ENCODE results near the gene KIF3B. TPM values are rescaled to one million over a fixed set of nuclear protein-coding genes. Genes with fewer than 3 reads are reported as not detected.
A peak's percentile ranks its signal among the peaks of the same experiment; 100 is the strongest.

Gene KIF3B
- total and polyA plus RNA-seq, 2 of the 13 experiments (the other 11 are each of a cell fraction or from before 2014, with no cell fraction given): 23.6 to 28.8 TPM

DNA sequence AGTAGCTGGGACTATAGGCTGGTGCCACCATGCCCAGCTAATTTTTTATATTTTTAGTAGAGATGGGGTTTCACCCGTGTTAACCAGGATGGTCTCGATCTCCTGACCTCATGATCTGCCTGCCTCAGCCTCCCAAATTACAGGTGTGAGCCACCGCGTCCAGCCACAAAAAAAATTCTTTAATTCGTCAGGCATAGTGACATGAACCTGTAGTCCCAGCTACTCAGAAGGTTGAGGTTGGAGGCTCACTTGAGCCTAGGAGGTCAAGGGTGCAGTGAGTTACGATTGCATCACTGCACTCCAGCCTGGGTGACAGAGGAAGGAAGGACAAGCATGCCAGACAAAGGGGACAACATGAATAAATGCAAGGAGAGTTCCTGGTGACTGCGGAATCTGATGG lies 61.2 kb downstream of the KIF3B start (continued):
- no peak for TF ChIP-seq ADNP (CRISPR knock-in tag; IDR thresholded peaks at IDR 0.05)
- no peak for TF ChIP-seq XRCC5 (optimal IDR thresholded peaks at IDR 0.05; ENCODE audit: low read length)
- 0 out of 2 replicates have a peak, but pooled peaks have one; percentile 51 for TF ChIP-seq ZNF747 (CRISPR knock-in tag; IDR thresholded peaks at IDR 0.05; ENCODE audit: borderline replicate concordance)
- TF ChIP-seq, protein P1, sequence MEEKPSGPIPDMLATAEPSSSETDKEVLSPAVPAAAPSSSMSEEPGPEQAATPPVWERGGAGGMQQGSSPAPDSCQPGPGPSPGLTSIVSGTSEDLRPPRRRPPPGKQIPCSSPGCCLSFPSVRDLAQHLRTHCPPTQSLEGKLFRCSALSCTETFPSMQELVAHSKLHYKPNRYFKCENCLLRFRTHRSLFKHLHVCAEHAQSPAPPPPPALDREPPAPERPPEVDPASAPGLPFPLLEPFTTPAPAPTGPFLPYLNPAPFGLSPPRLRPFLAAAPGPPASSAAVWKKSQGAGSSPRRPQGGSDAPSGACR (CRISPR knock-in tag; IDR thresholded peaks at IDR 0.05): no peak
- no peak for TF ChIP-seq ZNF510 (CRISPR knock-in tag; IDR thresholded peaks at IDR 0.05; ENCODE audit: low read depth)
- TF ChIP-seq, protein P2, sequence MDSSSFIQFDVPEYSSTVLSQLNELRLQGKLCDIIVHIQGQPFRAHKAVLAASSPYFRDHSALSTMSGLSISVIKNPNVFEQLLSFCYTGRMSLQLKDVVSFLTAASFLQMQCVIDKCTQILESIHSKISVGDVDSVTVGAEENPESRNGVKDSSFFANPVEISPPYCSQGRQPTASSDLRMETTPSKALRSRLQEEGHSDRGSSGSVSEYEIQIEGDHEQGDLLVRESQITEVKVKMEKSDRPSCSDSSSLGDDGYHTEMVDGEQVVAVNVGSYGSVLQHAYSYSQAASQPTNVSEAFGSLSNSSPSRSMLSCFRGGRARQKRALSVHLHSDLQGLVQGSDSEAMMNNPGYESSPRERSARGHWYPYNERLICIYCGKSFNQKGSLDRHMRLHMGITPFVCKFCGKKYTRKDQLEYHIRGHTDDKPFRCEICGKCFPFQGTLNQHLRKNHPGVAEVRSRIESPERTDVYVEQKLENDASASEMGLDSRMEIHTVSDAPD (CRISPR knock-in tag; IDR thresholded peaks at IDR 0.05): no peak
- 0 out of 2 replicates have a peak, but pooled peaks have one; percentile 53 for TF ChIP-seq ZNF12 (CRISPR knock-in tag; IDR thresholded peaks at IDR 0.05)
- no peak for TF ChIP-seq MED8 (CRISPR knock-in tag; IDR thresholded peaks at IDR 0.05; ENCODE audit: insufficient replicate concordance)
- TF ChIP-seq, protein P3, sequence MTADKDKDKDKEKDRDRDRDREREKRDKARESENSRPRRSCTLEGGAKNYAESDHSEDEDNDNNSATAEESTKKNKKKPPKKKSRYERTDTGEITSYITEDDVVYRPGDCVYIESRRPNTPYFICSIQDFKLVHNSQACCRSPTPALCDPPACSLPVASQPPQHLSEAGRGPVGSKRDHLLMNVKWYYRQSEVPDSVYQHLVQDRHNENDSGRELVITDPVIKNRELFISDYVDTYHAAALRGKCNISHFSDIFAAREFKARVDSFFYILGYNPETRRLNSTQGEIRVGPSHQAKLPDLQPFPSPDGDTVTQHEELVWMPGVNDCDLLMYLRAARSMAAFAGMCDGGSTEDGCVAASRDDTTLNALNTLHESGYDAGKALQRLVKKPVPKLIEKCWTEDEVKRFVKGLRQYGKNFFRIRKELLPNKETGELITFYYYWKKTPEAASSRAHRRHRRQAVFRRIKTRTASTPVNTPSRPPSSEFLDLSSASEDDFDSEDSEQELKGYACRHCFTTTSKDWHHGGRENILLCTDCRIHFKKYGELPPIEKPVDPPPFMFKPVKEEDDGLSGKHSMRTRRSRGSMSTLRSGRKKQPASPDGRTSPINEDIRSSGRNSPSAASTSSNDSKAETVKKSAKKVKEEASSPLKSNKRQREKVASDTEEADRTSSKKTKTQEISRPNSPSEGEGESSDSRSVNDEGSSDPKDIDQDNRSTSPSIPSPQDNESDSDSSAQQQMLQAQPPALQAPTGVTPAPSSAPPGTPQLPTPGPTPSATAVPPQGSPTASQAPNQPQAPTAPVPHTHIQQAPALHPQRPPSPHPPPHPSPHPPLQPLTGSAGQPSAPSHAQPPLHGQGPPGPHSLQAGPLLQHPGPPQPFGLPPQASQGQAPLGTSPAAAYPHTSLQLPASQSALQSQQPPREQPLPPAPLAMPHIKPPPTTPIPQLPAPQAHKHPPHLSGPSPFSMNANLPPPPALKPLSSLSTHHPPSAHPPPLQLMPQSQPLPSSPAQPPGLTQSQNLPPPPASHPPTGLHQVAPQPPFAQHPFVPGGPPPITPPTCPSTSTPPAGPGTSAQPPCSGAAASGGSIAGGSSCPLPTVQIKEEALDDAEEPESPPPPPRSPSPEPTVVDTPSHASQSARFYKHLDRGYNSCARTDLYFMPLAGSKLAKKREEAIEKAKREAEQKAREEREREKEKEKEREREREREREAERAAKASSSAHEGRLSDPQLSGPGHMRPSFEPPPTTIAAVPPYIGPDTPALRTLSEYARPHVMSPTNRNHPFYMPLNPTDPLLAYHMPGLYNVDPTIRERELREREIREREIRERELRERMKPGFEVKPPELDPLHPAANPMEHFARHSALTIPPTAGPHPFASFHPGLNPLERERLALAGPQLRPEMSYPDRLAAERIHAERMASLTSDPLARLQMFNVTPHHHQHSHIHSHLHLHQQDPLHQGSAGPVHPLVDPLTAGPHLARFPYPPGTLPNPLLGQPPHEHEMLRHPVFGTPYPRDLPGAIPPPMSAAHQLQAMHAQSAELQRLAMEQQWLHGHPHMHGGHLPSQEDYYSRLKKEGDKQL (CRISPR knock-in tag; IDR thresholded peaks at IDR 0.05; ENCODE audit: low read depth): no peak
- TF ChIP-seq PTBP1 (IDR thresholded peaks at IDR 0.05; ENCODE audit: low read depth, low read length, poor library complexity, severe bottlenecking): no peak
- TF ChIP-seq, protein P4, sequence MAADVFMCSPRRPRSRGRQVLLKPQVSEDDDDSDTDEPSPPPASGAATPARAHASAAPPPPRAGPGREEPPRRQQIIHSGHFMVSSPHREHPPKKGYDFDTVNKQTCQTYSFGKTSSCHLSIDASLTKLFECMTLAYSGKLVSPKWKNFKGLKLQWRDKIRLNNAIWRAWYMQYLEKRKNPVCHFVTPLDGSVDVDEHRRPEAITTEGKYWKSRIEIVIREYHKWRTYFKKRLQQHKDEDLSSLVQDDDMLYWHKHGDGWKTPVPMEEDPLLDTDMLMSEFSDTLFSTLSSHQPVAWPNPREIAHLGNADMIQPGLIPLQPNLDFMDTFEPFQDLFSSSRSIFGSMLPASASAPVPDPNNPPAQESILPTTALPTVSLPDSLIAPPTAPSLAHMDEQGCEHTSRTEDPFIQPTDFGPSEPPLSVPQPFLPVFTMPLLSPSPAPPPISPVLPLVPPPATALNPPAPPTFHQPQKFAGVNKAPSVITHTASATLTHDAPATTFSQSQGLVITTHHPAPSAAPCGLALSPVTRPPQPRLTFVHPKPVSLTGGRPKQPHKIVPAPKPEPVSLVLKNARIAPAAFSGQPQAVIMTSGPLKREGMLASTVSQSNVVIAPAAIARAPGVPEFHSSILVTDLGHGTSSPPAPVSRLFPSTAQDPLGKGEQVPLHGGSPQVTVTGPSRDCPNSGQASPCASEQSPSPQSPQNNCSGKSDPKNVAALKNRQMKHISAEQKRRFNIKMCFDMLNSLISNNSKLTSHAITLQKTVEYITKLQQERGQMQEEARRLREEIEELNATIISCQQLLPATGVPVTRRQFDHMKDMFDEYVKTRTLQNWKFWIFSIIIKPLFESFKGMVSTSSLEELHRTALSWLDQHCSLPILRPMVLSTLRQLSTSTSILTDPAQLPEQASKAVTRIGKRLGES (CRISPR knock-in tag; IDR thresholded peaks at IDR 0.05; ENCODE audit: borderline replicate concordance): no peak
- peak; percentile 87 for TF ChIP-seq ZNF644 (CRISPR knock-in tag; IDR thresholded peaks at IDR 0.05; ENCODE audit: low read depth)
- no peak for TF ChIP-seq ZNF33B (CRISPR knock-in tag; IDR thresholded peaks at IDR 0.05)
- TF ChIP-seq MAZ (IDR thresholded peaks at IDR 0.05; ENCODE audit: borderline replicate concordance, low read depth, low read length): no peak
- 0 out of 2 replicates have a peak, but pooled peaks have one; percentile 51 for TF ChIP-seq MAZ (CRISPR knock-in tag; IDR thresholded peaks at IDR 0.05; ENCODE audit: low read depth)
- no peak for TF ChIP-seq EEA1 (CRISPR knock-in tag; IDR thresholded peaks at IDR 0.05; ENCODE audit: borderline replicate concordance)
- TF ChIP-seq, protein P5, sequence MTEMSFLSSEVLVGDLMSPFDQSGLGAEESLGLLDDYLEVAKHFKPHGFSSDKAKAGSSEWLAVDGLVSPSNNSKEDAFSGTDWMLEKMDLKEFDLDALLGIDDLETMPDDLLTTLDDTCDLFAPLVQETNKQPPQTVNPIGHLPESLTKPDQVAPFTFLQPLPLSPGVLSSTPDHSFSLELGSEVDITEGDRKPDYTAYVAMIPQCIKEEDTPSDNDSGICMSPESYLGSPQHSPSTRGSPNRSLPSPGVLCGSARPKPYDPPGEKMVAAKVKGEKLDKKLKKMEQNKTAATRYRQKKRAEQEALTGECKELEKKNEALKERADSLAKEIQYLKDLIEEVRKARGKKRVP (CRISPR knock-in tag; IDR thresholded peaks at IDR 0.05): peak in 1 of 2 experiments; percentile 96; a peak in 2 of 4 replicates
- no peak for TF ChIP-seq ZC3H13 (CRISPR knock-in tag; IDR thresholded peaks at IDR 0.05)
- TF ChIP-seq NFYB (CRISPR knock-in tag; IDR thresholded peaks at IDR 0.05): no peak
